OCI-LY7 (cell line): ENCODE results near the gene POLD3.

Source experiments
- EZH2phosphoT487 ChIP-seq: fragments of 200-600 bp; sonication (generic); IDR thresholded peaks from 2 replicates; pipeline ENCODE4 v1.6.1; 2018; ENCODE audit warnings: low read depth, borderline replicate concordance, mild to moderate bottlenecking, mixed run types, antibody characterized with exemption, low read length, moderate library complexity, mixed read lengths
- TF ChIP-seq, protein P1 (sequence below): fragments of 200-600 bp; sonication (generic); conservative IDR thresholded peaks from 2 replicates; pipeline ENCODE4 v1.5.1; 2014; ENCODE audit warnings: mild to moderate bottlenecking, antibody characterized with exemption, low read length, moderate library complexity, mixed read lengths

DNA sequence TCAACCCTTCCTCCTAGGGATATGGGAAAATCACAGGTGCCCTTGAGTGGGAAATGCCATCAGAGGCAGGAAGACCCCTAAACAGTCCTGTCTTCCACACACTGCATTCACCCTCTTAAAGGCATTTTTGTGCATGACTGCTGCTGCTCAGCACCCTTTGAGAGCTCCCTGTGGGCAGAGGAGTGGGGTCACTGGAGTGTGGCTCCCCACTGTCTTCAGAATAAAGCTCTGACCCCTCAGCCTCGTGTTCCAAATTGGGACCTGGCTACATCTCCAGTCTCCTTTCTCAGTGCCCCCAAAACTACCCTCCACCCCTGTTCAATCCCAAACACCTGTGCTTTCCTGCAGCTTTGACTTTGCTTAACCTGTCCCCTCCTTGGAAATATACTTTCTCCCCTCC is 92.3 kb downstream of the POLD3 start:
- TF ChIP-seq, protein P1, sequence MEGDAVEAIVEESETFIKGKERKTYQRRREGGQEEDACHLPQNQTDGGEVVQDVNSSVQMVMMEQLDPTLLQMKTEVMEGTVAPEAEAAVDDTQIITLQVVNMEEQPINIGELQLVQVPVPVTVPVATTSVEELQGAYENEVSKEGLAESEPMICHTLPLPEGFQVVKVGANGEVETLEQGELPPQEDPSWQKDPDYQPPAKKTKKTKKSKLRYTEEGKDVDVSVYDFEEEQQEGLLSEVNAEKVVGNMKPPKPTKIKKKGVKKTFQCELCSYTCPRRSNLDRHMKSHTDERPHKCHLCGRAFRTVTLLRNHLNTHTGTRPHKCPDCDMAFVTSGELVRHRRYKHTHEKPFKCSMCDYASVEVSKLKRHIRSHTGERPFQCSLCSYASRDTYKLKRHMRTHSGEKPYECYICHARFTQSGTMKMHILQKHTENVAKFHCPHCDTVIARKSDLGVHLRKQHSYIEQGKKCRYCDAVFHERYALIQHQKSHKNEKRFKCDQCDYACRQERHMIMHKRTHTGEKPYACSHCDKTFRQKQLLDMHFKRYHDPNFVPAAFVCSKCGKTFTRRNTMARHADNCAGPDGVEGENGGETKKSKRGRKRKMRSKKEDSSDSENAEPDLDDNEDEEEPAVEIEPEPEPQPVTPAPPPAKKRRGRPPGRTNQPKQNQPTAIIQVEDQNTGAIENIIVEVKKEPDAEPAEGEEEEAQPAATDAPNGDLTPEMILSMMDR: no peak
- no peak for TF ChIP-seq EZH2phosphoT487
